Activated CD8-positive, alpha-beta T cell treated with anti-CD3 and anti-CD28 coated beads, Interleukin-2, amount 10 ng/mL, durations not matched to agents 7 days and 5 days (primary cell): ENCODE results near the gene CADPS. TPM values are rescaled to one million over a fixed set of nuclear protein-coding genes. Genes with fewer than 3 reads are reported as not detected.

Experiments
- ATAC-seq: fragments of 150-1000 bp; cut with Tn5 transposase; one replicate; pipeline ENCODE4 v1.10.0; 2021; ENCODE audit warnings: moderate library complexity
- CTCF ChIA-PET: fragments of 350-600 bp; sonication (Branson Sonifier 250); formaldehyde crosslinking; loops from one replicate; lab custom pipeline; 2021; ENCODE audit warnings: antibody characterized with exemption; lab: Charles Lee
- POLR2A ChIA-PET: fragments of 350-600 bp; sonication (Branson Sonifier 250); formaldehyde crosslinking; loops from one replicate; lab custom pipeline; 2021; ENCODE audit warnings: antibody characterized with exemption; lab: Charles Lee
- DNase-seq: peaks from one replicate; pipeline ENCODE4 v3.0.0-alpha.2; 2020
- H3K27ac Mint-ChIP-seq: one replicate; pipeline ENCODE4 v1.8.0; 2021; ENCODE audit warnings: mild to moderate bottlenecking, mixed read lengths
- H3K27me3 Mint-ChIP-seq: one replicate; pipeline ENCODE4 v1.8.0; 2021; ENCODE audit warnings: low read depth, mixed read lengths
- H3K36me3 Mint-ChIP-seq: one replicate; pipeline ENCODE4 v1.8.0; 2021; ENCODE audit warnings: low read depth, mixed read lengths
- H3K4me1 Mint-ChIP-seq: one replicate; pipeline ENCODE4 v1.8.0; 2021; ENCODE audit warnings: low read depth, mixed read lengths
- H3K4me3 Mint-ChIP-seq: one replicate; pipeline ENCODE4 v1.8.0; 2021; ENCODE audit warnings: mild to moderate bottlenecking, mixed read lengths
- H3K9me3 Mint-ChIP-seq: one replicate; pipeline ENCODE4 v1.8.0; 2022; ENCODE audit warnings: mixed read lengths; ENCODE audit not compliant: insufficient read depth
- total RNA-seq, 2 experiments: library from RNA; stranded (reverse); gene quantifications; one replicate each; pipeline ENCODE4 v1.2.3, GENCODE V29; 2021

Gene CADPS
- total RNA-seq, 2 experiments from 2014 or later: not detected

DNA sequence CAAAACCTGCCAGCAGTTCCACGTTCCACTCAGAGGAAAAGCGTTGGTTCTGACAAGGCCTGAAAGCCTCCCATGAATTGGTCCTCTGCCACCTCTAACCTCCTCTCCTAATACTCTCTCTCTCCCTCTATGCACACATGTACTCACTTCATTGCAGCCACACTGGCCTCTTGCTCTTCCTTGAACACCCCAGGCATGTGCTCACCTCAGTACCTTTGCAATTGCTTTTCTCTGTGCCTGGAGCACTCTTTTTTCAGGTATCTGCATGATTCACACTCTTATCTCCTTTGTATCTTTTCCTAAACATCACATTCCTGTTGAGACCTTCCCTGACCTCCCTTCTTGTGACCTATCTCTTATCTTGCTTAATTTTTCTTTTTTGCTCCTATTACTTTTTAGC is 323.7 kb downstream of the CADPS start:
- ATAC-seq: no peak
- DNase-seq: no peak
- Mint-ChIP-seq H3K27me3 (no peaks in the 10 kb centered on the region), H3K9me3 (no peaks in the 10 kb centered on the region), H3K36me3 (no peaks in the 10 kb centered on the region), H3K4me1 (no peaks in the 10 kb centered on the region), H3K27ac (no peak overlapping the region), H3K4me3 (no peak overlapping the region)
- ChIA-PET POLR2A (no interaction called here), CTCF (no interaction called here)

DNA sequence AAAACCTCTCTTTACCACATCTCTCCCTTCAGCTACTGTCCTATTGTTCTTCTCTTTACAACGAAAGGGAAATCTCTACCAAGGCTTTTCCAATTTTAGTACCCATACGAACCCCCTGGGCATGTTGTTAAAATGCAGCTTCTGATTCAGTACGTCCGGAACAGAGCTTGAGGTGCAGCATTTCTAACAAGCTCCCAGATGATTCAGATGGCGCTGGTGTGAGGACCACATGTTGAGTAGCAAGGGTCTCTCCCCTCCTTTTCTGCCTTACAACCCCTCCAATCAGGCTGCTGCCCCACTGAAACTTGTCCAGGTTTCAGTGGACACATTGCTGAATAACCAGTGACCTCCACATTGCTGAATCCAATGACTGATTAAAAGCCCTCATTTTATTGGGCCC is 324.8 kb downstream of the CADPS start:
- no peaks in the 10 kb centered on the region for H3K9me3 Mint-ChIP-seq
- POLR2A ChIA-PET: no interaction called here
- ATAC-seq (no peak), DNase-seq (no peak)
- H3K27ac Mint-ChIP-seq: no peak overlapping the region
- H3K36me3 Mint-ChIP-seq: no peaks in the 10 kb centered on the region
- no peak overlapping the region for H3K4me3 Mint-ChIP-seq
- no peaks in the 10 kb centered on the region for H3K4me1 Mint-ChIP-seq
- H3K27me3 Mint-ChIP-seq: no peaks in the 10 kb centered on the region
- CTCF ChIA-PET: no interaction called here

DNA sequence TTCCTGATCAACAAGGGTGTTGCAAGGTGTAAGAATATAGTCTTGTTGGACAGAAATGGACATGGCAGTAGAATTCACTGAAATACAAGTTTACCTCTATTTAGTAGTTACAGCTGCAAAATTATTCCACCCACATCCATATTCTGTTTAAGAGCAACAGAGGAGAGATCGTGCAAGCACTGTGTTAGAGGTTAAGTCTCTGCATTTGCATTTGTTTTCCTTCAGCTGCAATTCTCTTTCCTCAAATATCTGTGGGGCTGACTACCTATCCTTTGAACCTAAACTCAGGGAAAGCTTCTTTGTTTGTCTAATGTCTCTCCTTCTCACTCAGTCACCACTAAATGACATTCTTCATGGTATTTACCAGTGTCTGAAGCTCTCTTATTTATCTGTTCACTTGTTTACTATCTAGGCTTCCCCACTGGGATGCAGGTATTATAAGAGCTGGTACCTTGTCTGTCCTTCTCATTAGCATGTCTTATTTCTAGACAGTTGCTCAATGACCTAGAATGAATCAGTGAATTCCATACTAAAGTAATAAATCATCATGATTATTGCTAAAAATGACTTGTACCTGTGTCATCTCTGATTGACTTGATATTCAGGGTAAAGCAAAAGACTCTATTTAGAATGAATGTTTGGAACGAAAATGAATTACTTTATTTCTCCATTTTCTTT is 326.5 kb downstream of the CADPS start:
- Mint-ChIP-seq H3K27me3 (no peaks in the 10 kb centered on the region), H3K4me1 (no peaks in the 10 kb centered on the region), H3K36me3 (no peaks in the 10 kb centered on the region), H3K27ac (no peak overlapping the region), H3K9me3 (no peaks in the 10 kb centered on the region), H3K4me3 (no peak overlapping the region)
- ATAC-seq (no peak), DNase-seq (no peak)
- CTCF ChIA-PET: no interaction called here
- POLR2A ChIA-PET: no interaction called here

DNA sequence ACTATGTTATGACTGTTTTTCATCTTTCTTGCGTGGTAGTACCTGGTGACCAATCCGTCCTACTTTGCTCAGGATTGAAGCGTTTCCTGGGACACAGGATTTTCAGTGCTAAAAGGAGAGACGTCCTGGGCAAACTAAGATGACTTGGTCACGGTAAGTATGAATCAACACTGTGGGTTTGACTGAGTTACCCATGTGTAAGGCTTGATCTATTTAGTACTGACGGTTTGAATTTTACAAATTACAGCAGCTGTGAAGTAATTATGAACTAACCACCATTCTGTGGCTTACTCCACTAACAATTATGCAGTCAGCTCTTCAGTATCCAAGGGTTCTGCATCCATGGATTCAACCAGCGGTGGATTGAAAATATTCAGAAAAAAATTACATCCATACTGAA is 328.9 kb downstream of the CADPS start:
- Mint-ChIP-seq H3K27ac (no peak overlapping the region), H3K4me3 (no peak overlapping the region), H3K36me3 (no peaks in the 10 kb centered on the region), H3K4me1 (no peaks in the 10 kb centered on the region), H3K9me3 (no peaks in the 10 kb centered on the region), H3K27me3 (no peaks in the 10 kb centered on the region)
- ATAC-seq (no peak), DNase-seq (no peak)
- POLR2A ChIA-PET: no interaction called here
- CTCF ChIA-PET: no interaction called here

DNA sequence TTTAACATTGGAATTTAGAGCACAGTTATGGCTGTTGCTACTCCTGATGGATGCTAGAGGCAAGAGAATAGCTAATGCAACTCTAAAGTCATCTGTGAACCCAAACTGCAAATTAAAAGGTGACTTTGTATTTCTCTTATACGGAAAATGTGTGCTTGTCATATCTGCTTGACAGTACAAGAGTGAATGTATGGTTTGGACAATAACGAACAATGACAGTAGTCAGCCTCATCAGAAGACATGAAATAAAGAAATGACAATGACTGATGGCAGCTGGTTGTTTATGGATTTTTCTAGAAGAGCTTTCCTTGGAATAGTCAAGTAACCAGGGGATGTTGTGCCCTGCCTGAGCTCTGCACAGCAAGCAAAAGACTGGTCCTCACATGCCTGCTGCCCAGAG is 333.0 kb downstream of the CADPS start:
- ChIA-PET POLR2A (no interaction called here), CTCF (no interaction called here)
- no peak for ATAC-seq
- DNase-seq: no peak
- Mint-ChIP-seq H3K4me3 (no peak overlapping the region), H3K27ac (no peak overlapping the region), H3K9me3 (no peaks in the 10 kb centered on the region), H3K36me3 (no peaks in the 10 kb centered on the region), H3K27me3 (no peaks in the 10 kb centered on the region), H3K4me1 (no peaks in the 10 kb centered on the region)

- no peak overlapping the region for H3K27ac Mint-ChIP-seq
- H3K36me3 Mint-ChIP-seq: no peaks in the 10 kb centered on the region
- ATAC-seq (no peak), DNase-seq (no peak)
- H3K4me3 Mint-ChIP-seq: no peak overlapping the region
- CTCF ChIA-PET: no interaction called here
- H3K4me1 Mint-ChIP-seq: no peaks in the 10 kb centered on the region
- POLR2A ChIA-PET: no interaction called here
- no peaks in the 10 kb centered on the region for H3K9me3 Mint-ChIP-seq
- H3K27me3 Mint-ChIP-seq: peaks cover 2% of the 10 kb centered on the region
These were observed 335.5 kb downstream of the CADPS start for GRCh38 chr3:62539762-62540161.

- ChIA-PET CTCF (no interaction called here), POLR2A (no interaction called here)
- Mint-ChIP-seq H3K27me3 (peaks cover 2% of the 10 kb centered on the region), H3K4me3 (no peak overlapping the region), H3K4me1 (no peaks in the 10 kb centered on the region), H3K9me3 (no peaks in the 10 kb centered on the region), H3K36me3 (no peaks in the 10 kb centered on the region), H3K27ac (no peak overlapping the region)
- DNase-seq (no peak), ATAC-seq (no peak)
These were observed 336.4 kb downstream of the CADPS start for GRCh38 chr3:62538691-62539356.

- H3K36me3 Mint-ChIP-seq: no peaks in the 10 kb centered on the region
- no peak for DNase-seq
- H3K27me3 Mint-ChIP-seq: peaks cover 2% of the 10 kb centered on the region
- no peaks in the 10 kb centered on the region for H3K4me1 Mint-ChIP-seq
- ChIA-PET CTCF (no interaction called here), POLR2A (no interaction called here)
- H3K27ac Mint-ChIP-seq: no peak overlapping the region
- ATAC-seq: no peak
- H3K4me3 Mint-ChIP-seq: no peak overlapping the region
- no peaks in the 10 kb centered on the region for H3K9me3 Mint-ChIP-seq
These were observed 340.9 kb downstream of the CADPS start for GRCh38 chr3:62534326-62534725.

DNA sequence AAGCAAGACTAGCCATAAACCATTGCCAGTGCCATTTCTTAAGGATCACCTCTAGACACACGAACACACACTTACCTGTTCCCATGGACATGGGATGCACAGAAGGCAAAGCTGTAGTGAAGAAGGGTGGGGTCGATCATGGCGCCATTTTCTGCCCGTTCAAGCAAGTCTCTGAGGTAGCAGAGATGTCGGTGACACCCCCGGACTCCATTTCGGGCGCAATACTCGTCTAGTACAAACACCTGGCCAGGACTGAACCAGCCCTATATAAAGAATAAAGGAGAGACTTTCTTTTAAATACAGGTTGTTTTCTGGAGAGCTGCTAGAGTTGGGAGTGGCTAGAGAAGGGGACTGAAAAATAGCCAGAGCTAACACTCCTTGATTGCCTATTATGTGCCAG is 342.4 kb downstream of the CADPS start:
- H3K27me3 Mint-ChIP-seq: peaks cover 2% of the 10 kb centered on the region
- no peaks in the 10 kb centered on the region for H3K4me1 Mint-ChIP-seq
- H3K9me3 Mint-ChIP-seq: no peaks in the 10 kb centered on the region
- POLR2A ChIA-PET: no interaction called here
- CTCF ChIA-PET: no interaction called here
- no peaks in the 10 kb centered on the region for H3K36me3 Mint-ChIP-seq
- no peak for DNase-seq
- ATAC-seq: no peak
- H3K4me3 Mint-ChIP-seq: no peak overlapping the region
- no peak overlapping the region for H3K27ac Mint-ChIP-seq

DNA sequence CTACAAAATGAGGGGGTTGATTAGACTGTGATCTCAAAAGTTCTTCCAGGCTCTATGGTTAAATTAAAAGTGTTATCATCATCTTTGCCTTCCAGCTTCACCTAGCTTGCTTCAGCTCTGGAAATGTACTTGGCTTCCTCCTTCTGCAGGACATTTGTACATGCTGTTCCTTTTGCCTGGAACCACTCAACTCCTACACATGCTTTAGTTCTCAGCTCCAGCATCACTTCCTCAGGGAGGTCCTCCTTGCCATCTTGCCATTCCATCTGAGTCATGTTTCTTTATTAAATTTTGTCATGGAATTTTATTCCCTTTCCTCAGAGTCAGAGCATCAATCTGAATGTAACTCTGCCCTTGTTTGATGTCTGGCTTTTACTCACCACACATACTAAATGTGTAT is 343.2 kb downstream of the CADPS start:
- Mint-ChIP-seq H3K36me3 (no peaks in the 10 kb centered on the region), H3K27me3 (peaks cover 2% of the 10 kb centered on the region), H3K9me3 (no peaks in the 10 kb centered on the region), H3K27ac (no peak overlapping the region), H3K4me3 (no peak overlapping the region), H3K4me1 (no peaks in the 10 kb centered on the region)
- POLR2A ChIA-PET: no interaction called here
- DNase-seq (no peak), ATAC-seq (no peak)
- CTCF ChIA-PET: no interaction called here

DNA sequence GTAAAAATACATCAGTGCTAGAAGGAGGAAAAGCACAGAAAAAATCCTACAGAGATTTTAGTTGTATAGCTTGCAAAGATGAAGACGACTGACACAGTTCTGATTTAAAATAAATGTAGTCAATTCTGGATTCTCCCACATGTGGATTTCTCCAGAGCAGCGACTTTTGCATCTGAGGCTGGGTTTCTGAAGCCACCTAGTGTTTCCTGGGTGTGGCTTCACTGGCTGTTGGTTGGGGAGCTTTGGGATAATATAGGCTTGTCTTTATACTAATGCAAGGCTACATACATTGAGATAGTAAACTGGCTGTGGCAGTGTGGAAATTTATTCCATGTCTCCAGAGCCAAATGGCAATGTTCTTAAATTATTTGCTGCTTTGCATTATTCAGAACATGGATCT is 343.7 kb downstream of the CADPS start:
- Mint-ChIP-seq H3K4me1 (no peaks in the 10 kb centered on the region), H3K4me3 (no peak overlapping the region), H3K27ac (no peak overlapping the region), H3K36me3 (no peaks in the 10 kb centered on the region), H3K9me3 (no peaks in the 10 kb centered on the region), H3K27me3 (peaks cover 2% of the 10 kb centered on the region)
- POLR2A ChIA-PET: no interaction called here
- no peak for ATAC-seq
- DNase-seq: no peak
- CTCF ChIA-PET: no interaction called here

DNA sequence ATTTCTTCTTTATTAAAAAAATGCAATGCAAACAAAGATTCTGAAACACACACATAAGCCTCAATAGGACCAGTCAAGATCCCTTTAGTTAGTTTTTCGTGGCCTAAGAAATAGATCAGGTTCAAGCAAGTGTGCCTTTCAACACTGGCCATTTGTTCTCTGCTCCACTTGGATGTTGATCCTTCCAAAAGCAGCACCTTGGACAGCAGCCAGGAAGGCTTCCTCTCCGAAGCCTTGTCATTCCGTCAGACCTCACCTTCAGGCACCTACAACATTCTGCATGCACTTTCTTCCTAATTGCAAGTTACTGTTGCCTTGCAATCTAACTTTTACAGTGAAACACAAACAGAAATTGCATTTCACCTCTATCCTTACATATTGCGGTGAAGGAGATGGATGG is 346.0 kb downstream of the CADPS start:
- Mint-ChIP-seq H3K27ac (no peak overlapping the region), H3K27me3 (no peaks in the 10 kb centered on the region), H3K9me3 (no peaks in the 10 kb centered on the region), H3K4me3 (no peak overlapping the region), H3K36me3 (no peaks in the 10 kb centered on the region), H3K4me1 (no peaks in the 10 kb centered on the region)
- ChIA-PET CTCF (no interaction called here), POLR2A (no interaction called here)
- ATAC-seq (no peak), DNase-seq (peak; percentile 38)
